IMR-90 (cell line): Measurements from ENCODE around the gene STRA8.

Experiments used
- CHD1 ChIP-seq: IDR thresholded peaks from 2 replicates; pipeline ENCODE4 v1.6.1; 2012; ENCODE audit warnings: low read depth, low read length, improper control_type of control experiment
- MXI1 ChIP-seq: IDR thresholded peaks from 2 replicates; pipeline ENCODE4 v1.6.1; 2012; ENCODE audit warnings: low read depth, mild to moderate bottlenecking, low read length, moderate library complexity, borderline replicate concordance
- POLR2A ChIP-seq: IDR thresholded peaks from 2 replicates; pipeline ENCODE4 v1.6.1; 2012; ENCODE audit warnings: mild to moderate bottlenecking, low read depth, low read length
- RAD21 ChIP-seq: IDR thresholded peaks from 2 replicates; pipeline ENCODE4 v1.6.1; 2012; ENCODE audit warnings: low read length, improper control_type of control experiment
- RFX5 ChIP-seq: IDR thresholded peaks from 2 replicates; pipeline ENCODE4 v1.8.0; 2012; ENCODE audit warnings: low read depth, mild to moderate bottlenecking, low read length, moderate library complexity
- SMC3 ChIP-seq: fragments of 150-350 bp; IDR thresholded peaks from 2 replicates; pipeline ENCODE4 v1.6.1; 2016; ENCODE audit warnings: low read depth, mild to moderate bottlenecking, antibody characterized with exemption, low read length, moderate library complexity
- TF ChIP-seq, protein P1 (sequence below): conservative IDR thresholded peaks from 2 replicates; pipeline ENCODE4 v1.5.1; 2012; ENCODE audit warnings: mild to moderate bottlenecking, low read depth, low read length, improper control_type of control experiment

DNA sequence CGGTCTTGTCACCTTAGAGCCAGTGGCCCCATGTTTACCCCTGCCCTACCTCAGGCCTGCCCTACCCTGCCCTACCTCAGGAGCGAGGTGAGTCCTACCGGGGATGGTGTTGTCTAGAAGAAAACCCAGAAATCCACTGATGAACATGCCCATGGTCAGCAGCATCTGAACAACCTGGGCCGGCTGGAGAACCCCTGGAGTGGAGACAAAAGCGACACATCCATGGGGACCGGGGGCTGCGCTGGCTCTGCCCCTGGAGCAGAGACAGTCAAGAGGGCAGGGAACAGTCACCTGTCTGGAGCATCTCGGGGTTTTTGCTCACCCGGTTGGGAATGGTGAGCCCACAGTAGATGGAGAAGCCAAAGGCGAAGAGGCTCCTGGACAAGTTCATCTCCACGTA, 36.3 kb downstream of the STRA8 start:
- TF ChIP-seq POLR2A (no peak), RAD21 (no peak), CHD1 (no peak), RFX5 (no peak), SMC3 (no peak), MXI1 (no peak)
- TF ChIP-seq, protein P1, sequence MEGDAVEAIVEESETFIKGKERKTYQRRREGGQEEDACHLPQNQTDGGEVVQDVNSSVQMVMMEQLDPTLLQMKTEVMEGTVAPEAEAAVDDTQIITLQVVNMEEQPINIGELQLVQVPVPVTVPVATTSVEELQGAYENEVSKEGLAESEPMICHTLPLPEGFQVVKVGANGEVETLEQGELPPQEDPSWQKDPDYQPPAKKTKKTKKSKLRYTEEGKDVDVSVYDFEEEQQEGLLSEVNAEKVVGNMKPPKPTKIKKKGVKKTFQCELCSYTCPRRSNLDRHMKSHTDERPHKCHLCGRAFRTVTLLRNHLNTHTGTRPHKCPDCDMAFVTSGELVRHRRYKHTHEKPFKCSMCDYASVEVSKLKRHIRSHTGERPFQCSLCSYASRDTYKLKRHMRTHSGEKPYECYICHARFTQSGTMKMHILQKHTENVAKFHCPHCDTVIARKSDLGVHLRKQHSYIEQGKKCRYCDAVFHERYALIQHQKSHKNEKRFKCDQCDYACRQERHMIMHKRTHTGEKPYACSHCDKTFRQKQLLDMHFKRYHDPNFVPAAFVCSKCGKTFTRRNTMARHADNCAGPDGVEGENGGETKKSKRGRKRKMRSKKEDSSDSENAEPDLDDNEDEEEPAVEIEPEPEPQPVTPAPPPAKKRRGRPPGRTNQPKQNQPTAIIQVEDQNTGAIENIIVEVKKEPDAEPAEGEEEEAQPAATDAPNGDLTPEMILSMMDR = no peak
